ENCODE measurements around the gene ABL2.

DNA sequence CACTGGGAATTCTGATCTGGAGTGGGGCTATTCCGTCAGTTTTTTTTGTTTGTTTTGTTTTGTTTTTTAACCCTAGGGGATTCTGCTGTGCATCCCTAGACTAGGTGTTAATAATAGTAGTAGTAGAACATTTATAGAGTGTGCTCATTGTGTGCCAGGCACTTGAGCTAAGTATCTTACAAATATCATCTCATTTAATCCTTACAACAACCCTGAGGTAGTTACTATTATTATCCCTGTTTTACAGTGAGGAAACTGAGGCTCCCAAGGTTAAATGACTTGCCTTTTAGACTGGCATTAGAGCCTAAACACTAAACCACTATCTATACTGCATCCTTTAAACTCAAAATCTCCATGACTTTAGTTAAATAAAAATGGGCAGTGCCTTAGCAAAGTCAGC is 125.5 kb downstream of the ABL2 start:
- TF ChIP-seq, protein P1, sequence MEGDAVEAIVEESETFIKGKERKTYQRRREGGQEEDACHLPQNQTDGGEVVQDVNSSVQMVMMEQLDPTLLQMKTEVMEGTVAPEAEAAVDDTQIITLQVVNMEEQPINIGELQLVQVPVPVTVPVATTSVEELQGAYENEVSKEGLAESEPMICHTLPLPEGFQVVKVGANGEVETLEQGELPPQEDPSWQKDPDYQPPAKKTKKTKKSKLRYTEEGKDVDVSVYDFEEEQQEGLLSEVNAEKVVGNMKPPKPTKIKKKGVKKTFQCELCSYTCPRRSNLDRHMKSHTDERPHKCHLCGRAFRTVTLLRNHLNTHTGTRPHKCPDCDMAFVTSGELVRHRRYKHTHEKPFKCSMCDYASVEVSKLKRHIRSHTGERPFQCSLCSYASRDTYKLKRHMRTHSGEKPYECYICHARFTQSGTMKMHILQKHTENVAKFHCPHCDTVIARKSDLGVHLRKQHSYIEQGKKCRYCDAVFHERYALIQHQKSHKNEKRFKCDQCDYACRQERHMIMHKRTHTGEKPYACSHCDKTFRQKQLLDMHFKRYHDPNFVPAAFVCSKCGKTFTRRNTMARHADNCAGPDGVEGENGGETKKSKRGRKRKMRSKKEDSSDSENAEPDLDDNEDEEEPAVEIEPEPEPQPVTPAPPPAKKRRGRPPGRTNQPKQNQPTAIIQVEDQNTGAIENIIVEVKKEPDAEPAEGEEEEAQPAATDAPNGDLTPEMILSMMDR (IDR thresholded peaks at IDR 0.05) = no peak
- no peak for TF ChIP-seq POLR2AphosphoS5 (IDR thresholded peaks at IDR 0.05; ENCODE audit: low read depth, low read length)

Data from Panc1 (cell line).